ENCODE results near the gene MED29.
A peak's percentile ranks its signal among the peaks of the same experiment; 100 is the strongest.

Gene MED29

DNA sequence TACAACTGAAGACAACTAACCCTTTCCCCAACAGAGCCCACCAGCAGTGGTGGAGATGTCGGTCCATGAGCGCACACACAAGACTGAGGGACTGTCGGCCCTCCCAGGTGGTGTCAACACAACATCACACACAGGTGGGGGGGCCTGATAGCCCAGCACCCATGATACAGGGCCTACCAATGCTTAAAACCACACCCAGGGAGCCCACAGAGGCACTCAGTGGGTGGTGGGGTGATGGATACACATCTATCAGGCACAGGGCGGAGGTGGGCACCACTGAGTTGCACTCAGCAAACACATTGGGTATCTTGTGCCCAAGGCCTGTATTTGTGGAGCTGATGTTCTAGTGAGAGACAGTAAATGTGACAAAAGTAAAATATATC, 8.5 kb downstream of the MED29 start:
- no peak for DNase-seq

DNA sequence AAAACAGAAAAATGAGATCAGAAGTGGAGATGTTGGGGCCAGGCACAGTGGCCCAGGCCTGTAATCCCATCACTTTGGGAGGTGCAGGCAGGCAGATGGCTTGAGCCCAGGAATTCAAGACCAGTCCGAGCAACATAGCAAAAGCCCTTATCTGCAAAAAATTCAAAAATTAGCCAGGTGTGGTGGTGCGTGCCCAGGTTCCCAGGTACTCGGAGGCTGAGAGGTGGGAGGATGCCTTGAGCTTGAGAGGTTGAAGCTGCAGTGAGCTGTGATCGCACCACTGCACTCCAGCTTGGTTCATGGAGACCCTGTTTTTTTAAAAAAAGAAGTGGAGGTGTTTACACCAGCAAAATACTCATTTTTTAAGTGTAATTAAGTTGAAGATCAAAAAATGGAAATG, 8.9 kb downstream of the MED29 start:
- no peak for DNase-seq

GRCh38 chr19:39401070-39401548, 9.9 kb downstream of the MED29 start:
- DNase-seq = no peak

- peak; percentile 90 for DNase-seq
Observed at GRCh38 chr19:39401549-39402345, 10.6 kb downstream of the MED29 start.

DNA sequence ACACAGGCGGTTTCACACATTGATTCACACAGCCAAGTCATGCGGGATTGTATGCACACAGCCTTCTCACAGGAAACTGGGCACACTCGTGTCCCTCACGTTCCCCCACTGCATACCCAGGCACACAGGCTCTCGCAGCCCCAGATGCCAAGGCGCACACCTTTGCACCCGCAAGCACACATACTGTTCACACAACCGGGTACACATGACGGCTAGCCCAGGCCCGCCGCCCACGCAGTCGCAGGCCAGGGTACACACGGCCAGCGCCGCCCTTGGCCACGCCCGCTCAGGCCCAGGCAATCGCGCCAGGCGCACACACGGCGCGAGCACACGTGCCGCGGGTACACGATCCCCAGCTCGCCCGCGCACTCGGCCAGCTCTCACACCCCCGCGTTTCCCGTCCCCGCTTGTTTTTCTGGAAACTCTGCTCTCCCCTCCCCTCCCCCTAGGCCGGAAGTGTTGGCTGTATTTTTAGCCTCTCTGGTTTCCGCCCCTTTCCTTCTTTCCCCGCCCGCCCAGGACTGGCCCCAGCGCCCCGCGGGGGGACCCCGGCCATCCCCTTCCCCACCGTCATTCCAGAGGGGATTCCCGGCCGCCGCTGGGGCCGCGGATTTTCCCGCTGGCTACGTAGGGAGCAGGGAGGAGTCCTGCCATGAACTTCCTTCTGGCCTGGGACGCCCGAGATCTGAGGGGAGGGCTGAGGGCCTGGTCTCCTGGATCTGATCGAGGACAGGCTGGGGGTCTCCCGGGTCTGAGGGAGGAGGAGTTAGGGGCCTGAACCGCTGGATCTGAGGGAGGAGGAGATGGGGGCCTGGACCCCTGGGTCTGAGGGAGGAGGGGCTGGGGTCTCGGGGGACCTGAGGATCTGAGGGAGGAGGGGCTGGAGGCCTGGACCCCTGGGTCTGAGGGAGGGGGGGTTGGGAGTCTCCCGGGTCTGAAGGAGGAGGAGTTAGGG, 11.4 kb downstream of the MED29 start:
- peak; percentile 94 for DNase-seq

DNA sequence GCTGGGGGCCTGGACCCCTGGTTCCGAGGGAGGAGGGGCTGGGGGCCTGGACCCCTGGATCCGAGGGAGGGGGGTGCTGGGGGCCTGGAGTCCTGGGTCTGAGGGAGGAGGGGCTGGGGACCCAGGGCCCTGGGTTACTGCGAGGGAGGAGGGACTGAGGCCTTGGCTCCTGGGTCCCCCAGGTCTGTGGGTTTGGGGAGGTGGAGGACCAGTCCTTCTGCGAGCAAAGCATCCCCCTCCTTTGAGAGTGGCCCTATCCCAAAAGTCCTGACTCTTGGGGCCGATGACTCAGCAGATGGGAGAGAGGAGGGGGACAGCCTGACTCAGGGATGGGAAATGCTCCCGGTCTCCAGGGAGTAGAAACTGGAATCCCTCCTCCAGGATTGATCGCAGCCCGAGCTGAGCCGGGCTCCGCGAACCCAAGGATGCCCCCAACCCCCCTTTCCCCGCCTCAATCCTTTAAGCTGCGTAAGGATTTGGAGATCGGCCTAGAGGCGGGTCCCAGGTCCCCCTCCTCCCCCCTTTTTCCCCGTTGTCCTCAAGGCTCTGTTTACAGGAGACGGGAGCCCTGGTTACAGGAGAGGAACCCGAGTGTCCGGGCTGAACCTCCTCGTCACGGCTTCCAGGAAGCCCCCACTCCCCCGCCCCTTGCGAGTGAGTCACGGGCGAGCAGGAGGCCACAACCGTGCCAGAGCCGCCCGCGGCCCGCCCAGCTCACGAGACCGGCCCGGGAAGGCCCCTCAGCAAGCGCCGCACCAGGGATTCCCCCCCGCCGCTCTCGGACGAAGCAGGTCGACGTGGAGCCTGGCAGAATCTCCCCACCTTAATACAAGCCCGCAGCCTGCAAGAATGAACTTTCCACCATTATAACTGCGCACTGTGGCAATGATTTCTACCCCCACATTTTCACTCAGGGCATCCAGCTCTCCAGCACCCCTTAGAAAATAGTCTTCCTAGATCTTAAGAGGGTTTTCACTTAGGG, 12.4 kb downstream of the MED29 start:
- DNase-seq = peak; percentile 94

- no peak for DNase-seq
Observed at GRCh38 chr19:39405261-39405957, 14.2 kb downstream of the MED29 start.

GRCh38 chr19:39405958-39406655, 14.9 kb downstream of the MED29 start:
- DNase-seq = peak; percentile 89

- DNase-seq = peak; percentile 92
Observed at GRCh38 chr19:39406656-39407409, 15.7 kb downstream of the MED29 start, which contains the start of gene ZFP36. Gene ZFP36 (plus strand): TSS chr19:39406847. CDS start chr19:39406905, 58 bp downstream.

DNA sequence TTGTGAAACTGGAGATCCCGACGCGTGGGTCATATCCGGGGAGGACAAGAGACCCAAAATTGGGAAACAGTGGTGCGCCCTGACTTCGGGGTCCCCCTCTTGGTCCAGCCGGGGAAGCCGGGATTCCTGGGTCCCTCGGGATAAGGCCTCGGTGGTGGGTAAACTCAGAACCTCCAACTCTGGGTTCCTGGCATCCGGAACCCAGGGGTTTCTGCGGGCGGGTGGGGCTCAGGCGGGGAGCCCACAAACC, 16.2 kb downstream of the MED29 start:
- DNase-seq = no peak

- peak; percentile 77 for DNase-seq
Observed at GRCh38 chr19:39407660-39408391, 16.6 kb downstream of the MED29 start.

DNA sequence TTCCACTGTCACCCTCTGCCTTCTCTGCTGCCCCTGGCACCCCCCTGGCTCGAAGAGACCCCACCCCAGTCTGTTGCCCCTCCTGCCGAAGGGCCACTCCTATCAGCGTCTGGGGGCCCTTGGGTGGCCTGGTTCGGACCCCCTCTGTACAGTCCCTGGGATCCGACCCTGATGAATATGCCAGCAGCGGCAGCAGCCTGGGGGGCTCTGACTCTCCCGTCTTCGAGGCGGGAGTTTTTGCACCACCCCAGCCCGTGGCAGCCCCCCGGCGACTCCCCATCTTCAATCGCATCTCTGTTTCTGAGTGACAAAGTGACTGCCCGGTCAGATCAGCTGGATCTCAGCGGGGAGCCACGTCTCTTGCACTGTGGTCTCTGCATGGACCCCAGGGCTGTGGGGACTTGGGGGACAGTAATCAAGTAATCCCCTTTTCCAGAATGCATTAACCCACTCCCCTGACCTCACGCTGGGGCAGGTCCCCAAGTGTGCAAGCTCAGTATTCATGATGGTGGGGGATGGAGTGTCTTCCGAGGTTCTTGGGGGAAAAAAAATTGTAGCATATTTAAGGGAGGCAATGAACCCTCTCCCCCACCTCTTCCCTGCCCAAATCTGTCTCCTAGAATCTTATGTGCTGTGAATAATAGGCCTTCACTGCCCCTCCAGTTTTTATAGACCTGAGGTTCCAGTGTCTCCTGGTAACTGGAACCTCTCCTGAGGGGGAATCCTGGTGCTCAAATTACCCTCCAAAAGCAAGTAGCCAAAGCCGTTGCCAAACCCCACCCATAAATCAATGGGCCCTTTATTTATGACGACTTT, 17.4 kb downstream of the MED29 start:
- no peak for DNase-seq

DNA sequence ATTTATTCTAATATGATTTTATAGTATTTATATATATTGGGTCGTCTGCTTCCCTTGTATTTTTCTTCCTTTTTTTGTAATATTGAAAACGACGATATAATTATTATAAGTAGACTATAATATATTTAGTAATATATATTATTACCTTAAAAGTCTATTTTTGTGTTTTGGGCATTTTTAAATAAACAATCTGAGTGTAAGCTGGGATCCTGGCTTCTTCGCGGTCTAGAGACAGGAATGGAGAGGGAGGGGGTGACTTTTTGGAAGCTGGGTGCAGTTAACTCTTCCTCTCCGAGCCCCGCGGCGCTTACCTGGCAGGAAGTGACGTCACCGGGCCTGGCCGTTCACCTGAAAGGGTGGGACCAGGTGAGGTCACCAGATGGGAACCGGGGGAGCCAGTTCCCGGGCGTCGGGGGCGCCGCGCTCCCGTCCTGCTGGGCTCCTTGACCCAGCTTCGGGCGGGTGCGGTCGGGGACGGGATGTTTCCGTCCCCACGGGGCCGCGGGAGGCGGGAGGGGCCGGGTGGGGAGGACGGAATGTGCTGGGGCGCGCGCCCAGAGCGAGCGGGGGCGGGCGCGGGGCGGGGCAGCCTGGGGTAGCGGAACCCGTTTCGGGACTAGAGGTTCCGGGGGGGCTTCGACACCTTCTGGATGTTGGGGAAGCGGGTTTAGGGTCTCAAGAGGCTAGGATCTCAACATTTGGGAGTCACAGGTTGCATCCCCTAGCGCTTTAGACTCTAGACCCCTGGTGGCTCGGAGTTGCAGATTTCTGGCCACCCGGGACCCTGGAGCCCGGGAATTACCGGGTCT, 18.2 kb downstream of the MED29 start:
- DNase-seq = peak; percentile 76

DNA sequence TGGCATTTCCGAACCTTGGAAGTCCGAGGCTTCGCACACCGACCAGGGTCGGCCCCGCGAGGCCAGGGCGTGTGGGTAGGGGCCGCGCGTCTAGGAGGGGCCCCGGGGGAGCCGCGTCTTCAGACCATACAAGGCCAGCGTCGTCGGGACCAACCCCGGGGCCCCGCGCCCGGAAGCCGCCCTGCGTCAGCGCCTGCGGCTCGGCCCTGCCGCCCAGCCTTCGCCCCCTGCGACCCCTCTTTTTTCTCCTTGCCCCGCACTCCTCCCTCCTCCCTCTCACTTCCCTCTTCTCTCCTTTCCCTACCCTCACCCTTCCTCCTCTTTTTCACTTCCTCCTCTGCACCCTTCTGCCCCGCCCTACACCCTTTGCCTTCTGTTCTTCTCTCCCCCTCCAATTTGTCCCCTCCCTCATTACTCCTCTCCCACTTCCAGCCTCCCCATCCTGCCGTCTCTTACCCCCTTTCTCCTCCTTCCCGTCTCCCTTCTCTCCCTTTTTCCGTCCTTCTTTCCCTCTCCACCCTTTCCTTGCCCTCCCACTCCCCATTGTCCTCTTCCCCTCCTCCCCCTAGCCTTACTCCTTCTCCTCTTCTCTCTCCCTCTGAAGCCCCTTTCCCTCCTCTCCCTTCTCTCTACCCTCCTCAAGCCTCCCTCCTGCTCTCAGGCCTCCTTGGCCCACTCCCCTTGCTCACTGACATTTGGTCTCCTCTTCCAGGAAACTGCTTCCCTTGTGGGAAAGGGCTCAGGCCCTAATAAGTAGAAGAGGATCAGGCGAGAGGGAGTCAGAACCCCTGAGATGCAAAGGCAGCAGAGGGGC, 19.0 kb downstream of the MED29 start:
- peak; percentile 75 for DNase-seq

- DNase-seq = no peak
Observed at GRCh38 chr19:39410831-39411080, 19.6 kb downstream of the MED29 start.

DNA sequence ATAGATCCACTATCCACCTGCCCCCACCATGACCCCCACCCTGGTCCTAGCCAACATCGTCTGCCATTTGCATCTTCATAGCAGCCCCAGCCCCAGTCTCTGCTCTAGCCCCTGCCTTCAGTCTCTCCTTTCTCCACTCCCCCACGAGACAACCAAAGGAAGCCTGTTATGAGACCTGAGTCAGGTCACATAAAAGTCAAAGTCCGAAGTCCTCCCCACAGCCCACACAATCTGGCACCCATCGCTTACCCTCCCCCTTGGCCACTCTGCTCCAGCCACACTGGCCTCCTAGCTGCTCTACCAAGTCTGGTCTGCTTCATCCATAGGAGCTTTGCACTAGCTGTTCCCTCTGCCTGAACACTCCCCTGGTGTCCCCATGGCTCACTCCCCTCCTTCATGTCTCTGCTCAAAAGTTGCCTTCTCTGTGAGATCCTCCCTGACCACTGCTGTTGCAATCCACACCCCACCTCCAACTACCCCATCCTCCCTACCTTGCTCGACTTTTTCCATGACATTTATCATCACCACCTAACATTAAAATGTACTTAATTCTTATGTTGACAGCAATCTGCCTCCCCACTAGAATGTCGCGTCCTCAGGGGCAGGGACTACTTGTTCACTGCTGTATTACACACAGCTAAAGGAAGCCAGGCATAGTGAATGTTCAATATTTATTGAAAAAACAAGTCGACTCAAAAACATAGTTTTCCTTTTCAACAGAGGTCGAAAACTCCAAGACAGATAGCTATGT, 20.1 kb downstream of the MED29 start:
- DNase-seq = no peak

- DNase-seq = peak; percentile 97
Observed at GRCh38 chr19:39411832-39412099, 20.6 kb downstream of the MED29 start.
